Hypothalamus (tissue), 51 donors: ENCODE data around the gene DYNC1I1.
A peak's percentile ranks its signal among the peaks of the same experiment; 100 is the strongest.

ENCODE experiments used
- DNase-seq, 51 donors: peaks; one replicate each; lab custom pipeline; 2025; lab: John Stamatoyannopoulos, UW

The DYNC1I1 gene

DNA sequence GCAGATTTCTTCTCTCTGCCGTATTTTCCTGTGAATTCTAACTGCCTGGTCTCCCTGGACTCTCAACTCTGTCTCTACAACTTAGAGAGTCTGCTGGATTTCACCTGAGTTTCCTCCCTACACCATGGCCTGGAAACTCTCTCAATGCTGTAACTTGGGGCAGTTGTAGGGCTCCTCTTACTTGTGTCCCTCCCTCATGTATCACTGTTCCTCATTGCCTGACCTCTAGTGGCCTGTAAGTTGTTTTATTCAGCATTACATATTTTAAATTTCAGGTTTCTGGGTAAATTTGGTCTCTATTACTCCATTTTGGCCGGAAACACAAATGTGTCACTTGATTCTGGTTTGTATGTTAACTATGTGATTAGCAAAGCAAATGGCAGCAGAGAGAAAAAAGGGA, 70.9 kb downstream of the DYNC1I1 start:
- DNase-seq = no peak

DNA sequence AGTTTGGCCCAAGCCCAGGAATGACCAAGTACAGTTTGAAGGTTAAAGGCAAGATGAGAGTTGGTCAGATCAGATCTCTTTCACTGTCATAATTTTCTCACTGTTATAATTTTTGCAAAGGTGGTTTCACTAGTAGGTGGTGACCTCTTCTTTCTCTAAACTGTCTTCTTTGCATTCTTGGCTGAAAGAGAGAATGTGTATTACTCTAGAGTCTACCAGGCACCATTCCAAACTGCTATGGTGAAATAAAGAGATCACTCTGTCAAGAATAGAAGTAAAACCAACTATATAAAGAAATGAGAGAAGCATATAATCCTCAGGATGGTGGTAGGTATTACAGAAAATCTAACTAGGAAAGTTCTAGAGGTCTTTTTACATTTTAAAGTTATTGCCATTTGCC, 72.7 kb downstream of the DYNC1I1 start:
- DNase-seq = no peak

DNA sequence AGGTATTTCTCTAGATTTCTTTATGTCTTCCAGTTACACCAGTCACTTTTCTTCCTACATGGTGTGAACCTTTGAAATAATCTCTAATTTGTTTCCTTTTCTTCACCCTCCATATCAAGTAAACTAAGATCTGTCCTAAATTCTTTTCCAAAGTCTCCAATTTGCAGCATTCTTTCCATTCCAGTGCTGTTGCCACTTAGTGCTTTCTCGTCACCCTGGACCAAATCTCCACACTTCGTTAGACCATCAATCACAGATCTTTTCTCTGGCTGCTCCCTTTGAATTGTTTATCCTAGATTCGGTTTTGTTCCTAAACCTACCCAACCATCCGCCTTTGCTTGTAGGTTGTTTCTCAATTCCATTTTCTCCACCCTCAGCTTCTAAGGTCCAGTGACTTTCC, 74.7 kb downstream of the DYNC1I1 start:
- DNase-seq = no peak

DNA sequence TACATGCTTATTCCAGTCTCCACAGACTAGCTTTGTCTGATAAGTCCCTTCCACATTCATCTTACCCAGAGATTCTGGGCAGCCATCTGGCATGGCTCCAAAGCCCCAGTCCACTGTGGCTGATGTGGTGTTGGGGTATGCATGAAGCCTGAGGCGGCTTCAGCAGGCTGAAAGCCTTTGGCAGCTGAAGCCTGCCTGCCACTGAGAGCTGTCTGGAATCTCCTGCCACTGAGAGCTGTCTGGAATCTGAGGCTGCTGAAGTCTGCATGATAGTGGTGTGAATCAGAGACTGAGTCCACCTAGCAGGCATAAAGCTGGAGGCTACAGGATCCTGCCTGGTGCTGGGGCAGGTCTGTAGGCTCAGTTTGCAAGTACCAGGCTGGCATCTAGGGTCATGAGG, 87.1 kb downstream of the DYNC1I1 start:
- DNase-seq = no peak

DNA sequence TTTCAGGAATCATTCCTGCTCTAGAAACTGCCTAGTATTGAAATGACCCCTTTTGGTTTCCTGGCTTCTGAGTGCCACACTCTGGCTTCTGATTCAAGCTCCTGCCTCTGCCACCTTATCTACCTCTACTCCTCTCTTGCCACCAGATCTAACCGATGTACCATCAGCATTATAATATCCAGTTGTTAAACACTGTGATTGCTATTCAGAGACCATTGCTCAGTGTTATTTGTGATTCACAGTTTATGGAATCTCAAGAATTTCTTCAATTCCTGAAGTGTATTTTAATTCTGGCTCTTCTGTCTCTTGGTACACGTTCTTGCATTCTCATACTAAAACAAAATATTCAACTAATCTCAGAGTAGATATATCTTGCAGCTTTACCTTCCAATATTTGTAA, 88.7 kb downstream of the DYNC1I1 start:
- DNase-seq = no peak

DNA sequence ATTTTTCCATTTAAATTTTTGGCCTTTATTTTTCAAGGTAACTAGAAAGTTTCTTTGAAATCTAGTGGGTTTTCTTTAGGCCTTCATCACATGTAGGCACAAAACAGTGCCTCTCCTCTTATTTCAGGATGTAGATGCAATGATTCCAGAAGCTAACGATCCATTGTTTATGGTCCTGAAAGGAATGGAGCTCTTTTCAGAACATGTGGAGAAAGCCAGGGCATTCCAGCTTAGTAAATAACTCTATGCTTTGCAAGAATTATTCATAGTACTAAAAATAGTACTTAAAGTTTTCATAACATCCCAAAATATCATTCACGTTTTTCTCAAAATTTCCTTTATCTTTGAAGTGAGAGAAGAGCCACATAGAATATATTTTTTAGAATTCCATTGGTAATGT, 91.3 kb downstream of the DYNC1I1 start:
- DNase-seq = no peak

DNA sequence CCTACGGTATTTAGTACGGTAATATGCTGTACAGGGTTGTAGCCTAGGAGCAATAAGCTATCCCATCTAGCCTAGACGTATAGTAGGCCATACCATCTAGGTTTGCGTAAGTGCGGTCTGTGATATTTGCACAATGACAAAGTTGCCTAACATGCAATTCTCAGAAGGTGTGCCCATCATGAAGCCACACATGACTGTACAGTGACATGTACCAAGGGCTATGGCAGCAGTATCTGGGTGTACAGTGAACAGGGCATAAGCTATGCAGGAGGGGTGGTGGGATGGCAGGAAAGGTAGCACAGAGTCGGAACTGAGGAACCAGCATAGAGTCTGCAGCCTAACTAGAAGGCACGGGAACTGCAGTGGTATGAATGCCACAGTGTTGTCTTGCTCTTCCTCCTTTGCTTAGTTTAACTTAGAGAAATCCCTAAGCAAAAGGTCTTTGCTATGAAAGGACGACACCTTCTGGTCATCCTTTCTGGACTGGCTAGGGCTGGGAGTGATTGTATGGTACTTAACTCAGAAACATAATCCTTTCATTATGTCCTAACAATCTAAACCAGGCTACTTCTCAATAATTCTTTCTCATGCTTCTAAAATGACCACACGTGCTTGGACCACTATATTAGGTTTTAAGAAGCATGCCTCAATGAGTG, 93.5 kb downstream of the DYNC1I1 start:
- DNase-seq = no peak

DNA sequence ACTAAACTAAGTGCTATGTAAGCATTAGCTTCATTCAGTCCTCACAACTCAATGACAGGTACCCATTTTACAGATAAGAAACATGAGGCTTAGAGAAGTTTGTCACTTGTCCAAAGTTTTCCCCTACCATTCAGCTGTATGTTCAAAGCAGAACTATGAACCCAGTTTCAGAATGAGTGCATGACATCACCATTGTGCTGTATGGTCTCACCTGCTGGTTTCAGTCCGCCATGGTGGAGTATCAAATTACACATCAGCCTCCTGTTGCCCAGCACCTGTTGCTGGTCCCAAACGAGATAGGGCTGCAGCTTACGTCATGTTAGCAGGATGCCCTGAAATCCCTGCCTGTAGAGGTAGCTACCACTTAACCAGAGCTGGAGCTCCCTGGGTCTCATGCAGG, 95.0 kb downstream of the DYNC1I1 start:
- DNase-seq = no peak

DNA sequence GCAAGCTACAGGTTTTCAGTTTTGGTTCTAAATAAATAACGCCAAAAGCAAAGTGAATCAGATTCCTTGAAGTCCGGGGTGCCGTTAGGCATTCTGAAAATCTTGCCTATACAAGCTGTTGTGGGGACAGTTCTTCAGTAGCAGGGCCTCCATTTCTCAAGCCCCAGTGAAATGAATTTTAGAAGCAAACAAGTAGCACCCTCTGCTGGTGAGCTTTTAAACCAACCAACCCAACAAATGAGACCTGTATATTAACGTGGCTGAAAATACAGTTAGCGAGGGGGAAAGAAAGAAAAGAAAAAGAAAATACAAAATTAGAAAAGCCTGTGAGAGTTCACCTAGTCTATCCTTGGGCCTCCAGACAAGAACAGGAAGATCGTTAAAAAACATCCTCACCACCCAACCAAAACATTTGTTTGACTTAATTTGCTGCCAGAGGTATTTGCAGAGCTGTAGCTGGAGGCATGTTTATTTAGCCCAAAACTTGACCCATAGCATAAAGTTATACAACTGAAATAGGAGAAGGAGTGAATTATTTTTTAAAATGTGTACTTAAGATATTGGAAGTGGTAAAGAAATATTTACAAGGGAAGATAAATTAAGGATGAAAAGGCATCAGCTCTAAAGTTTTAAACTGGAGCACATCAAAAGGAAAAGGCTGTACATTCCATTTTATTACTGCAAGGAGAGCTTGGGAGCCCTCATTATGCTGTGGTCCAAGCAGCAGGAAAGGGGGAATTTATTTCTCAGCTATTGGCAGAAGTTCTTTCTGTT, 98.9 kb downstream of the DYNC1I1 start:
- DNase-seq = peak in 17 of 51 donors; percentile 1 to 74 (median 16)

DNA sequence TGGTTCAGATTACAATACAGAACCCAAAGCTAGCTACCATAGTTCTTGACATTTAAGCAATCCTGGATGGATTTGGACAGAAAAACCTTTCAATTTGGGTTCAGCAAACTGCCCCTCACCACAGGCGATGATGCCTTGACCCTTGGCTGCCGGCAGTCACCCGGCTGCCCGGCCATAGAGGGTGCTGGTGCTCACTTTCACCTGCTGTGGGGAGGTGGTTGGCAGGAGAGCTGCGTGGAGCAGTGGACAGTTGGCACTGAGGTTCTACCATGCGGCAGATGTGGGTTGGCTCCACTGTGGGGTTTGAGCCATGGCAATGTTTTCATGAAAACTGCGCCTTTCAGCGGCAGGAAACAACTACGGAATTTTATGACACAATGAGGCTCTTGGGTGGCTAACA, 99.5 kb downstream of the DYNC1I1 start:
- DNase-seq = no peak

DNA sequence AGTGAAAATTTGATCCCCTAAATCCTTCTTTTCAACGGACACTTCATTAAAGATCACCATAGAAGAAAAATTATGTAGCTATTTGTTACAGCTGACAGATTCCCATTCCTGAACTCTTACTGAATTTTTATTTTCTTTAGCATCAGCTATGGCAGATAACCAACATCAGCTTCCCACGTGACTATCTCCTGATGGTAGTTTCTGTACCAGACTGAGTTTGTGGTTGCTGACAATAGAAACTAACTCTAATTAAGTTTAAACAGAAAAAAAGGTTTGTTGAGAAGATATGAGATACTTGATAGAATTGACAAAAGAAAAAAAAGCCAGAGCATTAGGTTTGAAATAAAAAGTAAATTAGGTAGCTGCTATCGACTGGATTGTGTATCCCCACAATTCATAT, 101.8 kb downstream of the DYNC1I1 start:
- DNase-seq = no peak

DNA sequence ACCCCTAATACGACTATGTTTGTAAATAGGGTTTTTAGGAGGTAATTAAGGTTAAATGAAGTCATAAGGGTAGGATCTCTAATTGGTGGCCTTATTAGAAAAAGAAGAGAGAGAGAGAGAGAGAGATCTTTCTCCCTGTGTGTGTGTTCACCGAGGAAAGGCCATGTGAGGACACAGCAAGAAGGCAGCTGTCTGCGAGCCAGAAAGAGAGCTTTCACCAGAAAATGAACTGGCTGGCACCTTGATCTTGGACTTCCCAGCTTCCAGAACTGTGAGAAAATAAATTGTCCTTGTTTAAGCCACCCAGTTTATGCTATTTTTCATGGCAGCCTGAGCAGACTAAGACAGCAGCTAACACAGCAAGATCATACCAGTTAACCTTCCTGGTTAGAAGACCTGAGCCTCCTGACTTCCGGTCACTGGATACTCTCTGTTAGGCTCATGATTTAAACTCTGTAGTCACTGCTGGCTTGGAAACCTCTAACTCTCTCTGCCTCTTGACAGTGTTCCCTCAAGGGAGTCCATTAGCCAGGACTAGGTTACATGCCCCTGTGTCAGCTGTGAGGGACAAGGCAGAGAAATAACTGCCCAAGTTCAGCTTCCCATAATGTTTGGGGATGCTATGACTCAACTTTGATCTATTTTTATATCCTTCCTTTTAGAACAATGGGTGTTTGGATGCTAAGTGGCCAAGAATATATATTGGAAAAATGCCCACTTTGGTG, 102.3 kb downstream of the DYNC1I1 start:
- peak in 14 of 51 donors; percentile 1 to 20 (median 5) for DNase-seq

DNA sequence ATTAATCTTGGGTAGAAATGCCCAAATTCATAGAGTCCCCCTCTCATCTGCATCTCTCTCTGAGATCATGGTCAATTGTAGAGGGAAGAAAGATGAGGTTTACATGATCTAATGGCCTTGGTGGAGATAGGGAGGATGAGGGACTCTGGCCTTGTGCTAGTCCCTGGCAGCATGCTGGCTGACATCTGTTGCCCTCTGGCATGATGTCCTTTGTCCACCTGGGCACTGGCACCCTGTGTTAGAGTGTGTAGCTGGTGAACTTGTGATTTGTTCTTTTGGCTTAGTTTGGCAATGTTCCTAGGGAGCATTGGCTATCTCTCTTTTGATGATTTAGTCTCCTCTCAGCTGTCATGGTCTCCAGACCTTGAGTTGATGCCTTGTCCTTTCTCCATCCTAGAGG, 103.2 kb downstream of the DYNC1I1 start:
- DNase-seq = no peak

DNA sequence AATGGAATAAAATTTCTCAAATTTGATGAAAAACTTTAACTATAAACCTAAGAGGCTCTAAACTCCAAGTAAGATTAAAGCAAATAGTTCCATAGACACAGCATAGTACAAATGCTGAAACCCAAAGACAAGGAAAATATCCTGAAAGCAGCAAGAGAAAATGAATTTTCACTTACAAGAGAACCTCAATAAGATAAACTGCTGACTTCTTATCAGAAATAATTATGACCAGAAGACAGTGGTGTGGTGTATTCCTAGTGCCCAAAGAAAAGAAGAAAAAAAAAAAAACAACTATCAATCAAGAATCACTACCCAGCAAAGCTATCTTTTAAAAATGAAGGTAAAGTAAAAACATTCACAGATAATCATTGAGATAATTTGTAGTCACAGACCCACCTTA, 106.3 kb downstream of the DYNC1I1 start:
- no peak for DNase-seq

DNA sequence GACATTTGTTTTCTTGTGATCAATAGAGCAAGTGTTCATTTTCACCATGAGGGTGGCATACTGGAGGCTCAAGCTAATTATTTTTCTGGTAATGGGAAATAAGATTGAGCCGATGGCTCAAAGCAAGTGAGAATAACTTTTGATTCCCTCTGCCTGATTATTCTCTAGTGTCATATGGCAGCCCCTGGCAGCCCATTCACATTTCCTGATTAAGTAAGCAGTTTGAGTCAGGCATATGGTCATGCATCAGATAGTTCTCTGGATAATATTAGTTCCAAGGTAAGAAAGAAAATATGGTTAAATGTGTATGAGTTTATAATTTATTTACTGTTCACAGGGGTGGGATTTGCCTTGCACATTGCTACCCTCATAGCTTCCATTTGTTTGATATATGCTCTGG, 109.2 kb downstream of the DYNC1I1 start:
- DNase-seq = no peak

DNA sequence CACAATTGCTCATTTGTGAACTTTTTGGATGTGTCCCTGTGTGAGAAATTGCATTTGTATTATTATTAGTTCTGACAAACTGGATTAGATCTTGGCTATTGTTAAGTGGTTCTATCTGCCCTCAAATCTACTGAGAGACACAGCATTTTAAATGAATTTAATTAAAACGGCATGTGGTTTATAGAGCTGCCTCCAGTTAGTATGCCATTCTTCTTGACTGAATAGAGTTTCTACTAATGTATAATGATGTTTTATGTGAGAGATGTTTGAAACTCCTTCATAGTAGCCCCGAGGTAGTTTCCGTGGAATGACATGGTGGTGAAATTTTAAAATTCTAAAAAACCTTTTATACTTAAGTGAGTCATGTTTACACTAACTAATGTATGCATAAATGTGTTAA, 110.9 kb downstream of the DYNC1I1 start:
- no peak for DNase-seq

DNA sequence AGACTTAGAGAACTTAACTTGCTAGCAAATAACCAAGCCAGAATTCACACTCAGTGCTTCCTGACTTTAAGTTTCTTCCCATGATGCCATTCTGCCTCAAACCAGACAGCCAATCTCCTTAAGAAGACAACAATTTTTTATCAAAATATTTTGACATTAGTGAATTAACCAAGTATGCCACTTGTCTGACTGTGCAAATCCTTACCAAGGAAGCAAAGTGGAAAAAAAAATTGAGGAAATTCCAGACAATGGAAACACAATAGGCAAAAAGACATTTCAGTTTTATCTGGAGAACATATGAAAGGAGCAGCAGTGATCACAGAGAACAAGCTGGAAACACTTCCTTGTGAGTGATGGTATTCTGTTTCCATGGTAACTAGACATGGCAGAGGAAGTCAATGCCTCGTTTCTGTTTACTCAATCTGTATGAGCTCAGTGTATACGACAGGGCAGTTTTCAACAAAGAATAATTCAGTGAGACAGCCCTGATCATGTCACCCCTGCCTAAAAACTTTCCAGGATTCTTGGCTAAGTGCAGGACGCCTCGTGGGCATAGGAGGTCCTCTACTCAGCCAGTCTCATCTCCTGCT, 114.2 kb downstream of the DYNC1I1 start:
- no peak for DNase-seq

DNA sequence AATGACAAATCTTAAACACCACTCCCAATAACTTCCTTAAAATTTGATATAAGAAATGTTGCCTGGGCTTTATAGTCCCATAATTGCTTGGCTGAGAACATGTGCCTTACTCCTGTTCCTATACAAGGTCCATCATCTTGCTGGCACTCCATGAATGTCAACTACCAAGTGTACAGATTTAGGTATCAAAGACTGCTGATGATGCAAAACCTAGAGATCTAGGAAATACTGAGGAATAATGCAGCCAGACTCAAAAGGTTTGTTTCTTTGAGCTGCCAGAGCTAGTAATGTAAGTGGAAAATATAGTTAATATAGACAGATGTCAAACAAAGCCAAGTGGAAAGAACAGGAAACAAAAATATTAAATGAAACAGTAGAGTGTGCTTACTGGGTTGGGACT, 121.1 kb downstream of the DYNC1I1 start:
- no peak for DNase-seq

DNA sequence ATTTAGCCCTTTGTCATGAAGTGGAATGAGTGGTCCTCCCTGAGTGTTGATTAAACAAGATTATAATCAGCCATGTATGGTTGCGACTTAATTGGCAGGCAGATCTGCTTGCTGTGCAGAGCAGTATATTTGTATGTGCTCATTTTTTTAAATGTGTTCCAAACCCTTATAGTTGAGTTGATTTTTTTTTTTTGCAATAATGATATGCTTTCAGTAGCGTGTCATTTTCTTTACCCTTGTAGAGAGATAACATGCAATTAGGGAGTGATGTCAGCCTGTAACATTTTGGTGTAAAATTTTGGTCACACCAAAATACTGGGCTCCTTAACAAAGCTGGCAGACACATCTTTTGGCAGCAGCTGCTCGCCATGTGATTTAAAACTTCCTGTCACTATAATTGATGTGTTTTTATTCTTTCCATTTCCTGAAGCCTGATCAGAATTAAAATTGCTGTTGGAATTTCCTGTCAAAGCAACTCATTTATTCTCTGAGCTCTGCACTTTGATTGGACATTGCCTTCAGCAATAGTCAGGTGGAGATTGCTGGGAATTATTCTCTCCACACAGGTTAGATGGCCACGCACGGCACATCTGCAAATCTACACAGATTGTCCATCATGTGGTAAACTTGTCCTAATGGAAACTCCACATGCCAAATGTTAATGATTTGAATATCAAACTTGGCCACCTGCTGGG, 125.3 kb downstream of the DYNC1I1 start:
- no peak for DNase-seq

DNA sequence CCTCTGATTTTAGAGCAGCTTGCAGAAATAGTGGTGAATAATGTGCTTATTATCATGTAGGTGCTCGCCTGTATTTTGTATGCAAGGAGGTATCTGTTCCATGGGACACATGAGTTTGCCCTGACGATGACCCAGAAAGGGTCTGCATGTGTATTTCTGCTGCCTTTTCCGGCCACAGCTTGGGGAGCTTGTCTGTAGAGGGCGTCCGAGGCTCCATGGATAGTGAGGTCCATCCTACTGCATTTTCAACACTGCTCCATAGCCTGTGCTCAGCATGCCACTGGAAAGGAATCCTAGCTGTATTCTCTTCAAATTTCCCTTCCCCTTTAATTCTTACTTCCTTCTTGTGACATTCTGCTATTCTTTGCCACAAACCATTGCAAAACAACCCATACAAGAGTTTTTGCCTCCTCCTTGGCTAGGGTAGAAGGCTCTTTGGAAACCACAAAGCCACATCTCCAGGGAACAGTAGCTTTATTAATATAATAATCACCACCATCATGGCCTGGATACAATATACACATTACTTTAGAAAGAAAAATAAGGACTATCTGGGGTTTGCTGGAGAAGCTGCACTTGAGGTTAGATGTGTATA, 127.7 kb downstream of the DYNC1I1 start:
- DNase-seq = no peak
